GM18517 (cell line): Measurements from ENCODE around the gene PIAS4.

Source experiments
- ATAC-seq: cut with Tn5 transposase; IDR thresholded peaks from one replicate; pipeline ENCODE4 v1.9.1; 2021; ENCODE audit warnings: mild to moderate bottlenecking, moderate library complexity; ENCODE audit not compliant: unreplicated experiment

The PIAS4 gene

DNA sequence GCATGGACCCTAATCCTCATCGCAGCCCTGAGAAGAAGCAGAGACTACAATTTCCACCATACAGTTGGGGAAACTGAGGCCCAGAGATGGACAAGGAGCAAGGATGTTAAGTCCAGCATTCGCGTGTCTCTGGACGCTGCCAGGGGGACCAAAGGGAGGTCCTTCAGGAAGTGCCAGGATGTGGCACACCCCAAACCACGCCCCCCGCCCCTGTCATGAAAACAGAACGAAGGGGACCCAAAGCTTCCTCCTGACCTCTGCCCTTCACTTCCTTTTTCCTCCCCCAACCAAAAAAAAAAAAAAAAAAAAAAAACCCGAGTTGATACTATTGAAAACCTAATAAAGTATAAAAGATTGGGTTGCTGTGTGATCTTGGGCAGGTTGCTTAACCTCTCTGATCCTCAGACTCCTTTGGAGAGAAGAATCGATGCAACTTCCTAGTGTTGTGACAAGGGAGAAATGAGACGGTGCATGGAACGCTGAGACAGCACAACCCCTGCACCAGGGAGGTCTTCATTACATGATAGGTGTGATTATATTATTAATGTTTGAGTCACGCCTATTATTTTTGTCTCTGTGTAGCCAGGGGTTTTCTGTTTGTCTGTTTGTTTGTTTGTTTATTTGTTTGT is 61.9 kb downstream of the PIAS4 start:
- ATAC-seq: no peak

DNA sequence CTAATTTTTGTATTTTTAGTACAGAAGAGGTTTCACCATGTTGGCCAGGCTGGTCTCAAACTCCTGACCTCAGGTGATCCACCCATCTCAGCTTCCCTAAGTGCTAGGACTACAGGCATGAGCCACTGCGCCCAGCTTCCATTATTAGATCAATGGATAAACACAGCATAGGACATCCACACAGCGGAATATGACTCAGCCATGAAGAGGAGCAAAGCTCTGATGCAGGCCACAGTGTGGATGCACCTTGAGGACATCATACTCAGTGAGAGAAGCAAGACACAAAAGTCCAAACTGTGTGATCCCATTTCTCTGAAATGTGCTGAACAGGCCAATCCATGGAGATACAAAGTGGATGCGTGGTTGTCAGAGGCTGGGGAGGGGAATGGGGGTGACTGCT is 64.1 kb downstream of the PIAS4 start:
- ATAC-seq: no peak

DNA sequence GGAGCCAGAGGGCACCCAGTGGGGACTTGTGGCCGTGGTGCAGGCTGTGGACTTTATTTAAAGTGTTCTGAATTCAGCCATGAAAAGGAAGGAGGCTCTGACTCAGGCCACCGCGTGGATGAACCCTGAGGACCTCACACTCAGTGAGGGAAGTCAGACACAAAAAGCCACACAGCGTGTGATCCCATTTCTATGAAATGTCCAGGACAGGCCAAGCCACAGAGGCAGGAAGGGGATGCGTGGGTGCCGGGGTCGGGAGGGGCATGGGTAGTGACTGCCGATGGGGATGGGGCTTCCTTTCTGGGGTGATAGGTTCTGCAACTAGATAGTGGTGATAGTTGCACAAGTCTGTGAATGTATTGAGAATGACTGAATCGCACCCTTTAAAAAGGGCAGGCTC is 67.8 kb downstream of the PIAS4 start:
- no peak for ATAC-seq

DNA sequence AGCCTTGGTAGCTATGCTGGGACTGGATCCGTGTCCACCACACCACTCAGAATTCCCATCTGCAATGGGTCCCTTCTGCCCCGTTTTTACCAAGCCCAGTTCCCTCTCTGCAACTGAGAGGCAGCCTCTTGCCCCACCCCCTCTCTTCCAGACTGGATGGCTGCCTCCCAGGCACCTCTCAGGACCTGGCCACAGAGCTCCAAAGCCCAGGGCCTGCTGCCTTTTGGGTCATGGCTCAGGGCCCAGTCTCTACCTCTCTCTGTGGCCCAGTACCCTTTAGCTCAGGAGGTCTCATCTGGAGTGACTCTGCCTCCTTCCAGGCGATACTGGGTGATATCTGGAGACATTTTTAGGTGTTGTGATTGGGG is 69.5 kb downstream of the PIAS4 start:
- no peak for ATAC-seq

DNA sequence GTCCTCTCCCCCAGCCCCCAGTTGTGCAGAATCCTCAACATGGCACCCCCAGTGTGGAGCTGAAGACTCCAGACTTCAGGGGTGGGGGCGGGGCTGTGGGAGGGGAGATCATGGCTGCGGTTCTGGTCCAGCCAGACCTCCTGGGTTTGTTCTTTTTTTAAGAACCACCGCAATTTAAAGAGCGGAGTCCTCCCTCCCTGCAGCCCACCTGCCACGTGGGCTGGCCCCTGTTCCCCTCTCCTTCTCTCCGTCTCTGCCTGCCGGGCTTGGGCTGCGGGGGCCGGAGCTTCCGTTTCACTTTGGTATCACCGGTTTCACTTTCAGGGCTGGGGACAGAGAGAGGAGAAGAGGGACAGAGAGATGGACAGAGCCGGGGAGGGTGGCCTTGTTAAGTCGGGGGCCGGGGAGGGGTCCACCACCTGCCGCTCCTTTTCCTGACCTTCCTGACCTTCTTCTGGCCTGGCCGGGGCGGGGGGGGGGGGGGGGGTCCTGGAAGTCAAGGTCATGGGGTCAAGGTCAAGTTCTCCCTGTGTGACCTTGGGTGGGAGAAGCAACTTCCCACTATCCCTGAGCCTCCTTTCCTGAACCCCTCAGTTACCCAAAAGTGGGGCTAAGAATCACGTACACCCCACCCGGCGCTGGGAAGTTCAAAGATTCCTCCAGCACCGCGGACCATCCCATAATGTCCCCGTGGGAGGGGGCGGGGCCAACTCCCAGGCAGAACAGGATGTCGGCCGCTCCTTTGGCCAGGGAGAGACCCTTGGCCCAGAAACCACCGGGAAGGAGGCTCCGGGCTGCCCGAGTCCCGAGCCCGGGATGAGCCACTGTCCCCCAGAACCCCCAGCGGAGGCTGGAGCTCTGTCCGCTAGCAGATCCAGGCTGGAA is 70.5 kb downstream of the PIAS4 start:
- no peak for ATAC-seq

DNA sequence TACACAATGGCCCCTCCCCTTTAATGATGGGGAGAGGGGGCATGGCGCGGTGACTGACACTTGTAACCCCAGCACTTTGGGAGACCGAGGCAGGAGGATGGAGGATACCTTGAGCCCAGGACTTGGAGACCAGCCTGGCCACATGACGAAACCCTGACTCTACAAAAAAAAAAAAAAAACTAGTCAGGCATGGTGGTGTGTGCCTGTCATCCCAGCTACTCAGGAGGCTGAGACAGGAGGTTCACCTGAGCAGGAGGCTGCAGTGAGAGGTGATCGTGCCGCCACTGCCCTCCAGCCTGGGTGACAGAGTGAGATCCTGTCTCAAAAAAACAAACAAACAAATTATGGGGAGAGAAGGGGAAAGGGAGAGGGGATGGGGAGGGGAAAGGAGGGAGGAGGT is 72.9 kb downstream of the PIAS4 start:
- ATAC-seq: no peak

DNA sequence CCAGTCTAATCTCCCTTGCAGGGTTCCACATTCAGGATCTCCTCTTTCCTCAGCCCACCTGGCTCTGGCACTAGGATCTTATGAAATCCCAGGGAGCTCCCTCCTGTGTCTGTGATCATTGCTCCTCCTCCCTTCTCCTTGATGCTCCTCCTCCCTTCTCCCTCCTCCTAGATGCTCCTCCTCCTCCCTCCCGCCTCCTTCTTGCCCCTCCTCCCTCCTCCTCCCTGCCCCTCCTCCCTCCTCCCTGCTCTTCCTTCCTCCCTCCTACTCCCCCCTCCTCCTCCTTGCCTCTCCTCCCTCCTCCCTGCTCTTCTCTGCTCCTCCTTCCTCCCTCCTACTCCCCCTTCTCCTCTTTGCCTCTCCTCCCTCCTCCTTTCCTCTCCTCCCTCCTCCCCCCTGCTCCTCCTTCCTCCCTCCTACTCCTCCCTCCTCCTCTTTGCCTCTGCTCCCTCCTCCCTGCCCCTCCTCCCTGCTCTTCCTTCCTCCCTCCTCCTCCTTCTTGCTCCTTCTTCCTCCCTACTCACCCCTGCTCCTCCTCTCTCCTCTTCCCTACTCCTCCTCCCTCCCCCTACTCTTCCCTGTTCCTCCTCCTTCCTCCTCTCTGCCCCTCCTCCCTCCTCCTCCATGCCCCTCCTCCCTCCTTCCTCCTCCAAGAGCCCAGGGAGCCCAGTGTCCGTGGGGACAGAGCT is 74.0 kb downstream of the PIAS4 start:
- ATAC-seq: no peak

DNA sequence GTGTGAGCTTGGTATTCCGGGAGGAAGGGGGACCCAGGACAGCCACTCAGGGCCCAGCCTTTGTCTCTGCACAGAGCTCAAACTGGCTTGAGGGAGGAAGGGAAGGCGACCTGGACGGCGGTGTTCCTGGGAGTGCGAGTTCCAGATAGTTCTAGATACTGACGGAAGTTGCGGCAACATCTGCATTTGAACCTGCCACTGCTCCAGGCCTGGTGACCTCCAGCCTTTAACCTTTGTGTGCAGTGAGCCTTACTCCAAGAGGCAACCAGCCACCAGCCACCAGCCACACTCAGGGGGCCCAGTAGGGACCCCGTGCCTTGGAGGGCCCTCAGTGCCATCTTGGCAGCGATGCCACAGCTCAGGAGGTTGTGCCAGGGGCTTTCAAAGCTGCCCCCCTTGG is 74.6 kb downstream of the PIAS4 start:
- no peak for ATAC-seq

DNA sequence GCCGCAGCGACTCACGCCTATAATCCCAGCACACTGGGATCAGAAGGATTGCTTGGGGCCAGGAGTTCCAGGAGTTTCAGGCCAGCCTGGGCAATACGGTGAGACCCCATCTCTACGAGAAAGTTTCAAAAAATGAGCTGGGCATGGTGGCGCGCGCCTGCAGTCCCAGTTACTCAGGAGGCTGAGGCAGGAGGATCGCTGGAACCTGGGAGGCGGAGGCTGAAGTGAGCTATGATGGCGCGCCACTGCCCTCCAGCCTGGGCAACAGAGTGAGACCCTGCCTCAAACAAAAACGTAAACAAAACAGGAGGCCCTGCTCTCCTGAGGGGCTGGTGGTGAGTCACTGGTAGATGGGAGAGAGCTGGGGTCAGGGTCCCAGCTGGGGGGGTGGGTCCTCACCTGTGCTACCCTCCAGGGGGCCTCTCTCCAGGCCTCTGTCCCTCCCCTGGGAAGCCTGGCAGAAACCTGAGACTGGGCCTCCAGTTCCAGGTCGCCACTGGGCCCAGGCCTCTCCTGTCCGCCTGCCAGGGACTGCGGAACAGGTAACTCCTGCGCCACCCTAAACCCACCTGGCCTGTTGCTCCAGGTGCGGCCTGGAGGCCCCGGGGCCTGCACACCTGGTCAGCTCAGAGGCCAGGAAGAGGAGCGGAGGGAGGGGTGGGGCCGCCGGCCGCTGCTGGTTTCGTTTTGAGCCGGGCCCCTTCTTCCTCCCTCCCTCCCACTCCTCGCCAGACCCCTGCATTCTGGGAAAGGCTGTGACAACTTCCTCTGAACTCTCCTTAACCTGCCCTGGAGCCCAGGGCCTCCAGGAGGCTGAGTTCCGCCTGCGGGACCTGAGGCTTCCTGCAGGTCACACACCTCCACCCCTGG is 76.4 kb downstream of the PIAS4 start:
- ATAC-seq: no peak

DNA sequence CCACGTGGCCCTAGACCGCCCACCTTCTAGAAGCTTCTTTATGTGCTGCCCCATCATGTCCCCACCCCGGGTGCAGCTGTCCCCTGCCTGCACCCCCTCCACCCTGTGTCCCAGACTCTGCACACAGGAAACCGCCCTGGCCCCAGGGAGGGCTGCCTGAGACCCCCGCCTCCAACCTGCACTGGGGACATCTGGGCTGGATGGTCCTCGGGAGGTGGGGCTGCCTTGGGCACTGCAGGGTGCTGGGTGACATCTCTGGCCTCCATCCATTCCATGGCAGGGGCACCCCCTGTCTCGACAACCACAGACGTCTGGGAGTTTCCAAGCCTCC is 77.0 kb downstream of the PIAS4 start:
- no peak for ATAC-seq

DNA sequence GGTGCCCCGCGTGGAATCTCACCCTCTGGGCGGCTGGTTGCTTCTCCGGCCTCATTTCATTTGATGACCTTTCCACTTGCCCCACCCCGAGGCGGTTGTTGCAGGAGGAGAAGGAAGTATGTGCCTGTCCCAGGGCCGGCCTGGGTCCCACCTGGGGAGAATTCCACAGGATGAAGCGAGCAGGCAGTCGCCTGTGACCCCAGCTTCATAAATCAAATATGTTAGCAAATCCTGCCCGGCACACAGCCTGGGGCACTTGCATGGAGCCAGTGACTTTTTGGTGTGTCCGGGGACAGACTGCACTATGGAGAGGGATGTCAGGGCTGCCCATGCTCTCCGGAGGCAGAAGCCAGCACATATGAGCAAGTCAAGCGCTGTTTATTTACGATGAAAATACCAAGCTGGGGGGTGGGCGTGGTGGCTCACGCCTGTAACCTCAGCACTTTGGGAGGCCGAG is 78.9 kb downstream of the PIAS4 start:
- no peak for ATAC-seq

DNA sequence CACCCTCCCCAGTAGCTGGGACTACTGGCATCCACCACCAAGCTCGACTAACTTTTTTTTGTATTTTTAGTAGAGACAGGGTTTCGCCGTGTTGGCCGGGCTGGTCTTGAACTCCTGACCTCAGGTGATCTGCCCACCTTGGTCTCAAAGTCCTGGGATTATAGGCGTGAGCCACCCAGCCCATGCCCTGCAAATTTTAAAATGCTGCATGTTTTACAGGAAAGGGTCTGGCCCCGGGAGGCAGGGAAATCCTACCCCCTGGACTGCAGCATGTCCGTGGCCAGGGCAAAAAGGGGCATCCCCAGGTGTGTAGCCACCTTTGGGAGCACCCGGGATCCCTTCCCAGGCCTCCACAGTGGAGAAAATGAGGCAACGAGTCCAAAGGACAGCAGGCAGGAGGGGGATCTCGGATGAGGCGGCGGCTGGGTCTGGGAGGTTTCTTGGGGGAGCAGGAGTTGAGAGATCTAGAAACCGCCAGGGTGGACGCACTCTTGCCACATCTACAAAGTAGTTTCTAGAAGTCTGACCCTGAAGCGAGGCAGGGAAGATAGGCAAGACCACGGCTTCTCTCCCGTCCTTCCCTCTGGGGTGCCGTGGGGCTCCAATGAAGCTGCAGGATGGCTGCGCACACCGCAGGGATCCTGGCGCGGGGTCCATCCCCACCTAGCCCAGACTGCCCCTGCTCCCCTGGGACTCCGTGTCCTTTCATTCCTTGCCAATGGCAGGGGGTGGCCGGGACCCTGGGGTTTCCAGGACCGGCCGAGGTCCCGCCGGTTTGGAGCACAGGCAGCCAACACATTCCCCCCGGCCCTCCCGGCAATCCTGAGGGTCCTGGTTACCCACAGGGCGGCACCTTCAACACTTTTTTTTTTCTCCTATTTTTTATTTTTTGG is 80.5 kb downstream of the PIAS4 start:
- no peak for ATAC-seq

DNA sequence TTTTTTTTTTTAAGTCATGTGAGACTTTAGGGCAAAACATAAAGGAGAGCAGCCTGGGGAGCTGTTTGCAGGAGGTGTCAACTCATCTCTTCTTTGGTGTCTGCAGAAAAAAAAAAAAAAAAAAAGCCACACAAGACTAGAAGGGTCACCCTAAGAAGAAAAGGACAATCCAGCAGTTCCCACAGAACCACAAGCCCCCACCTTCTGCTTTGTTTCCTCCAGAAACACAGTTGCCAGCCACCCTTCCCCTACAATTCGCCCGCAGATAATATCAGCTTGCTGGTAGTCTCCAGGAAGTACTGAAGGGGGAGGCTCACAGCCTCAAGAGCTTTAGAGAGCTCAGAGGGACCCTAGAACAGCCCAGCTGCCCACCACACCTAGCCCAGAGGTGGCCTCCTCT is 81.4 kb downstream of the PIAS4 start:
- ATAC-seq: no peak
